GM19351 (cell line): ENCODE data around the gene PIAS4.

ENCODE experiments used
- ATAC-seq: cut with Tn5 transposase; IDR thresholded peaks from one replicate; pipeline ENCODE4 v1.9.1; 2021; ENCODE audit warnings: mild to moderate bottlenecking, moderate library complexity; ENCODE audit not compliant: unreplicated experiment

Gene PIAS4

DNA sequence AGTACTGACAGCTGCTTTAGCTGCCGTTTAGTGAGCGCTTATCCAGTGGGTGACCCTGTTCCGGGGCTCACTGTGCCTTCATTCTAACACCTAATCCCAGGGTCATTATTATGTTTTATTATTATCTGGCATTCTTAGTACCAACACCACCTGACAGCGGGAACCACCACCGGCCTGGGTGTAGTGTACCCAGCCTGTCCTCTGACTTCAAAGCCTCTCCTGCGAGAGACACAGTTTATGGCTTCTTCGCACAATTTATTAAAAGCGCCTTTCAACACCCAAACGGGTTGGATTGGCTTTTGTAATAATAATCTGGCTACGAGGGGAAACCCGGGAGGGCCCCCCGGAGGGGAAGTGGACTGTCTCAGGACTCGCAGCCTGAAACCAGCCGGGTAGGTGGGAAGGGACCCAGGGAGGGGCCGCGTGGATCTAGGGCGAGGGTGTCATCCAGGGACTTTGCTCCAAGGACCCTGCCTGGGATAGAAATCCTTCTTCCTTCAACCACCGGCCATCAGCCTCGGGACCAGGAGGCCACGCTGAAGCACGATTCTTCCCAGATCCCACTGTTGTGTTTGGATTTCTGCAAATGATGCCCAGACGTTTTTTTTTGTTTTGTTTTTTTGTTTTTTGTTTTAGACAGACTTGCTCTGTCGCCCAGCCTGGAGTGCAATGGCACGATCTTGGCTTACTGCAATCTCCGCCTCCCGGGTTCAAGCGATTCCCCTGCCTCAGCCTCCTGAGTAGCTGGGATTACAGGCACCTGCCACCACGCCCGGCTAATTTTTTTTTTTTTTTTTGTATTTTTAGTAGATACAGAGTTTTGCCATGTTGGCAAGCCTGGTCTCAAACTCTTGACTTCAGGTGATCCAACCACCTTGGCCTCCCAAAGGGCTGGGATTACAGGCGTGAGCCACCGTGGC is 60.8 kb downstream of the PIAS4 start:
- ATAC-seq = no peak

DNA sequence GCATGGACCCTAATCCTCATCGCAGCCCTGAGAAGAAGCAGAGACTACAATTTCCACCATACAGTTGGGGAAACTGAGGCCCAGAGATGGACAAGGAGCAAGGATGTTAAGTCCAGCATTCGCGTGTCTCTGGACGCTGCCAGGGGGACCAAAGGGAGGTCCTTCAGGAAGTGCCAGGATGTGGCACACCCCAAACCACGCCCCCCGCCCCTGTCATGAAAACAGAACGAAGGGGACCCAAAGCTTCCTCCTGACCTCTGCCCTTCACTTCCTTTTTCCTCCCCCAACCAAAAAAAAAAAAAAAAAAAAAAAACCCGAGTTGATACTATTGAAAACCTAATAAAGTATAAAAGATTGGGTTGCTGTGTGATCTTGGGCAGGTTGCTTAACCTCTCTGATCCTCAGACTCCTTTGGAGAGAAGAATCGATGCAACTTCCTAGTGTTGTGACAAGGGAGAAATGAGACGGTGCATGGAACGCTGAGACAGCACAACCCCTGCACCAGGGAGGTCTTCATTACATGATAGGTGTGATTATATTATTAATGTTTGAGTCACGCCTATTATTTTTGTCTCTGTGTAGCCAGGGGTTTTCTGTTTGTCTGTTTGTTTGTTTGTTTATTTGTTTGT is 61.9 kb downstream of the PIAS4 start:
- no peak for ATAC-seq

DNA sequence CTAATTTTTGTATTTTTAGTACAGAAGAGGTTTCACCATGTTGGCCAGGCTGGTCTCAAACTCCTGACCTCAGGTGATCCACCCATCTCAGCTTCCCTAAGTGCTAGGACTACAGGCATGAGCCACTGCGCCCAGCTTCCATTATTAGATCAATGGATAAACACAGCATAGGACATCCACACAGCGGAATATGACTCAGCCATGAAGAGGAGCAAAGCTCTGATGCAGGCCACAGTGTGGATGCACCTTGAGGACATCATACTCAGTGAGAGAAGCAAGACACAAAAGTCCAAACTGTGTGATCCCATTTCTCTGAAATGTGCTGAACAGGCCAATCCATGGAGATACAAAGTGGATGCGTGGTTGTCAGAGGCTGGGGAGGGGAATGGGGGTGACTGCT is 64.1 kb downstream of the PIAS4 start:
- no peak for ATAC-seq

DNA sequence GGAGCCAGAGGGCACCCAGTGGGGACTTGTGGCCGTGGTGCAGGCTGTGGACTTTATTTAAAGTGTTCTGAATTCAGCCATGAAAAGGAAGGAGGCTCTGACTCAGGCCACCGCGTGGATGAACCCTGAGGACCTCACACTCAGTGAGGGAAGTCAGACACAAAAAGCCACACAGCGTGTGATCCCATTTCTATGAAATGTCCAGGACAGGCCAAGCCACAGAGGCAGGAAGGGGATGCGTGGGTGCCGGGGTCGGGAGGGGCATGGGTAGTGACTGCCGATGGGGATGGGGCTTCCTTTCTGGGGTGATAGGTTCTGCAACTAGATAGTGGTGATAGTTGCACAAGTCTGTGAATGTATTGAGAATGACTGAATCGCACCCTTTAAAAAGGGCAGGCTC is 67.8 kb downstream of the PIAS4 start:
- ATAC-seq = no peak

DNA sequence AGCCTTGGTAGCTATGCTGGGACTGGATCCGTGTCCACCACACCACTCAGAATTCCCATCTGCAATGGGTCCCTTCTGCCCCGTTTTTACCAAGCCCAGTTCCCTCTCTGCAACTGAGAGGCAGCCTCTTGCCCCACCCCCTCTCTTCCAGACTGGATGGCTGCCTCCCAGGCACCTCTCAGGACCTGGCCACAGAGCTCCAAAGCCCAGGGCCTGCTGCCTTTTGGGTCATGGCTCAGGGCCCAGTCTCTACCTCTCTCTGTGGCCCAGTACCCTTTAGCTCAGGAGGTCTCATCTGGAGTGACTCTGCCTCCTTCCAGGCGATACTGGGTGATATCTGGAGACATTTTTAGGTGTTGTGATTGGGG is 69.5 kb downstream of the PIAS4 start:
- no peak for ATAC-seq

DNA sequence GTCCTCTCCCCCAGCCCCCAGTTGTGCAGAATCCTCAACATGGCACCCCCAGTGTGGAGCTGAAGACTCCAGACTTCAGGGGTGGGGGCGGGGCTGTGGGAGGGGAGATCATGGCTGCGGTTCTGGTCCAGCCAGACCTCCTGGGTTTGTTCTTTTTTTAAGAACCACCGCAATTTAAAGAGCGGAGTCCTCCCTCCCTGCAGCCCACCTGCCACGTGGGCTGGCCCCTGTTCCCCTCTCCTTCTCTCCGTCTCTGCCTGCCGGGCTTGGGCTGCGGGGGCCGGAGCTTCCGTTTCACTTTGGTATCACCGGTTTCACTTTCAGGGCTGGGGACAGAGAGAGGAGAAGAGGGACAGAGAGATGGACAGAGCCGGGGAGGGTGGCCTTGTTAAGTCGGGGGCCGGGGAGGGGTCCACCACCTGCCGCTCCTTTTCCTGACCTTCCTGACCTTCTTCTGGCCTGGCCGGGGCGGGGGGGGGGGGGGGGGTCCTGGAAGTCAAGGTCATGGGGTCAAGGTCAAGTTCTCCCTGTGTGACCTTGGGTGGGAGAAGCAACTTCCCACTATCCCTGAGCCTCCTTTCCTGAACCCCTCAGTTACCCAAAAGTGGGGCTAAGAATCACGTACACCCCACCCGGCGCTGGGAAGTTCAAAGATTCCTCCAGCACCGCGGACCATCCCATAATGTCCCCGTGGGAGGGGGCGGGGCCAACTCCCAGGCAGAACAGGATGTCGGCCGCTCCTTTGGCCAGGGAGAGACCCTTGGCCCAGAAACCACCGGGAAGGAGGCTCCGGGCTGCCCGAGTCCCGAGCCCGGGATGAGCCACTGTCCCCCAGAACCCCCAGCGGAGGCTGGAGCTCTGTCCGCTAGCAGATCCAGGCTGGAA is 70.5 kb downstream of the PIAS4 start:
- peak; percentile 50 for ATAC-seq

DNA sequence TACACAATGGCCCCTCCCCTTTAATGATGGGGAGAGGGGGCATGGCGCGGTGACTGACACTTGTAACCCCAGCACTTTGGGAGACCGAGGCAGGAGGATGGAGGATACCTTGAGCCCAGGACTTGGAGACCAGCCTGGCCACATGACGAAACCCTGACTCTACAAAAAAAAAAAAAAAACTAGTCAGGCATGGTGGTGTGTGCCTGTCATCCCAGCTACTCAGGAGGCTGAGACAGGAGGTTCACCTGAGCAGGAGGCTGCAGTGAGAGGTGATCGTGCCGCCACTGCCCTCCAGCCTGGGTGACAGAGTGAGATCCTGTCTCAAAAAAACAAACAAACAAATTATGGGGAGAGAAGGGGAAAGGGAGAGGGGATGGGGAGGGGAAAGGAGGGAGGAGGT is 72.9 kb downstream of the PIAS4 start:
- ATAC-seq = no peak

DNA sequence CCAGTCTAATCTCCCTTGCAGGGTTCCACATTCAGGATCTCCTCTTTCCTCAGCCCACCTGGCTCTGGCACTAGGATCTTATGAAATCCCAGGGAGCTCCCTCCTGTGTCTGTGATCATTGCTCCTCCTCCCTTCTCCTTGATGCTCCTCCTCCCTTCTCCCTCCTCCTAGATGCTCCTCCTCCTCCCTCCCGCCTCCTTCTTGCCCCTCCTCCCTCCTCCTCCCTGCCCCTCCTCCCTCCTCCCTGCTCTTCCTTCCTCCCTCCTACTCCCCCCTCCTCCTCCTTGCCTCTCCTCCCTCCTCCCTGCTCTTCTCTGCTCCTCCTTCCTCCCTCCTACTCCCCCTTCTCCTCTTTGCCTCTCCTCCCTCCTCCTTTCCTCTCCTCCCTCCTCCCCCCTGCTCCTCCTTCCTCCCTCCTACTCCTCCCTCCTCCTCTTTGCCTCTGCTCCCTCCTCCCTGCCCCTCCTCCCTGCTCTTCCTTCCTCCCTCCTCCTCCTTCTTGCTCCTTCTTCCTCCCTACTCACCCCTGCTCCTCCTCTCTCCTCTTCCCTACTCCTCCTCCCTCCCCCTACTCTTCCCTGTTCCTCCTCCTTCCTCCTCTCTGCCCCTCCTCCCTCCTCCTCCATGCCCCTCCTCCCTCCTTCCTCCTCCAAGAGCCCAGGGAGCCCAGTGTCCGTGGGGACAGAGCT is 74.0 kb downstream of the PIAS4 start:
- no peak for ATAC-seq

DNA sequence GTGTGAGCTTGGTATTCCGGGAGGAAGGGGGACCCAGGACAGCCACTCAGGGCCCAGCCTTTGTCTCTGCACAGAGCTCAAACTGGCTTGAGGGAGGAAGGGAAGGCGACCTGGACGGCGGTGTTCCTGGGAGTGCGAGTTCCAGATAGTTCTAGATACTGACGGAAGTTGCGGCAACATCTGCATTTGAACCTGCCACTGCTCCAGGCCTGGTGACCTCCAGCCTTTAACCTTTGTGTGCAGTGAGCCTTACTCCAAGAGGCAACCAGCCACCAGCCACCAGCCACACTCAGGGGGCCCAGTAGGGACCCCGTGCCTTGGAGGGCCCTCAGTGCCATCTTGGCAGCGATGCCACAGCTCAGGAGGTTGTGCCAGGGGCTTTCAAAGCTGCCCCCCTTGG is 74.6 kb downstream of the PIAS4 start:
- ATAC-seq = no peak

DNA sequence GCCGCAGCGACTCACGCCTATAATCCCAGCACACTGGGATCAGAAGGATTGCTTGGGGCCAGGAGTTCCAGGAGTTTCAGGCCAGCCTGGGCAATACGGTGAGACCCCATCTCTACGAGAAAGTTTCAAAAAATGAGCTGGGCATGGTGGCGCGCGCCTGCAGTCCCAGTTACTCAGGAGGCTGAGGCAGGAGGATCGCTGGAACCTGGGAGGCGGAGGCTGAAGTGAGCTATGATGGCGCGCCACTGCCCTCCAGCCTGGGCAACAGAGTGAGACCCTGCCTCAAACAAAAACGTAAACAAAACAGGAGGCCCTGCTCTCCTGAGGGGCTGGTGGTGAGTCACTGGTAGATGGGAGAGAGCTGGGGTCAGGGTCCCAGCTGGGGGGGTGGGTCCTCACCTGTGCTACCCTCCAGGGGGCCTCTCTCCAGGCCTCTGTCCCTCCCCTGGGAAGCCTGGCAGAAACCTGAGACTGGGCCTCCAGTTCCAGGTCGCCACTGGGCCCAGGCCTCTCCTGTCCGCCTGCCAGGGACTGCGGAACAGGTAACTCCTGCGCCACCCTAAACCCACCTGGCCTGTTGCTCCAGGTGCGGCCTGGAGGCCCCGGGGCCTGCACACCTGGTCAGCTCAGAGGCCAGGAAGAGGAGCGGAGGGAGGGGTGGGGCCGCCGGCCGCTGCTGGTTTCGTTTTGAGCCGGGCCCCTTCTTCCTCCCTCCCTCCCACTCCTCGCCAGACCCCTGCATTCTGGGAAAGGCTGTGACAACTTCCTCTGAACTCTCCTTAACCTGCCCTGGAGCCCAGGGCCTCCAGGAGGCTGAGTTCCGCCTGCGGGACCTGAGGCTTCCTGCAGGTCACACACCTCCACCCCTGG is 76.4 kb downstream of the PIAS4 start:
- ATAC-seq = no peak

DNA sequence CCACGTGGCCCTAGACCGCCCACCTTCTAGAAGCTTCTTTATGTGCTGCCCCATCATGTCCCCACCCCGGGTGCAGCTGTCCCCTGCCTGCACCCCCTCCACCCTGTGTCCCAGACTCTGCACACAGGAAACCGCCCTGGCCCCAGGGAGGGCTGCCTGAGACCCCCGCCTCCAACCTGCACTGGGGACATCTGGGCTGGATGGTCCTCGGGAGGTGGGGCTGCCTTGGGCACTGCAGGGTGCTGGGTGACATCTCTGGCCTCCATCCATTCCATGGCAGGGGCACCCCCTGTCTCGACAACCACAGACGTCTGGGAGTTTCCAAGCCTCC is 77.0 kb downstream of the PIAS4 start:
- ATAC-seq = no peak

DNA sequence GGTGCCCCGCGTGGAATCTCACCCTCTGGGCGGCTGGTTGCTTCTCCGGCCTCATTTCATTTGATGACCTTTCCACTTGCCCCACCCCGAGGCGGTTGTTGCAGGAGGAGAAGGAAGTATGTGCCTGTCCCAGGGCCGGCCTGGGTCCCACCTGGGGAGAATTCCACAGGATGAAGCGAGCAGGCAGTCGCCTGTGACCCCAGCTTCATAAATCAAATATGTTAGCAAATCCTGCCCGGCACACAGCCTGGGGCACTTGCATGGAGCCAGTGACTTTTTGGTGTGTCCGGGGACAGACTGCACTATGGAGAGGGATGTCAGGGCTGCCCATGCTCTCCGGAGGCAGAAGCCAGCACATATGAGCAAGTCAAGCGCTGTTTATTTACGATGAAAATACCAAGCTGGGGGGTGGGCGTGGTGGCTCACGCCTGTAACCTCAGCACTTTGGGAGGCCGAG is 78.9 kb downstream of the PIAS4 start:
- ATAC-seq = no peak

DNA sequence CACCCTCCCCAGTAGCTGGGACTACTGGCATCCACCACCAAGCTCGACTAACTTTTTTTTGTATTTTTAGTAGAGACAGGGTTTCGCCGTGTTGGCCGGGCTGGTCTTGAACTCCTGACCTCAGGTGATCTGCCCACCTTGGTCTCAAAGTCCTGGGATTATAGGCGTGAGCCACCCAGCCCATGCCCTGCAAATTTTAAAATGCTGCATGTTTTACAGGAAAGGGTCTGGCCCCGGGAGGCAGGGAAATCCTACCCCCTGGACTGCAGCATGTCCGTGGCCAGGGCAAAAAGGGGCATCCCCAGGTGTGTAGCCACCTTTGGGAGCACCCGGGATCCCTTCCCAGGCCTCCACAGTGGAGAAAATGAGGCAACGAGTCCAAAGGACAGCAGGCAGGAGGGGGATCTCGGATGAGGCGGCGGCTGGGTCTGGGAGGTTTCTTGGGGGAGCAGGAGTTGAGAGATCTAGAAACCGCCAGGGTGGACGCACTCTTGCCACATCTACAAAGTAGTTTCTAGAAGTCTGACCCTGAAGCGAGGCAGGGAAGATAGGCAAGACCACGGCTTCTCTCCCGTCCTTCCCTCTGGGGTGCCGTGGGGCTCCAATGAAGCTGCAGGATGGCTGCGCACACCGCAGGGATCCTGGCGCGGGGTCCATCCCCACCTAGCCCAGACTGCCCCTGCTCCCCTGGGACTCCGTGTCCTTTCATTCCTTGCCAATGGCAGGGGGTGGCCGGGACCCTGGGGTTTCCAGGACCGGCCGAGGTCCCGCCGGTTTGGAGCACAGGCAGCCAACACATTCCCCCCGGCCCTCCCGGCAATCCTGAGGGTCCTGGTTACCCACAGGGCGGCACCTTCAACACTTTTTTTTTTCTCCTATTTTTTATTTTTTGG is 80.5 kb downstream of the PIAS4 start:
- no peak for ATAC-seq

DNA sequence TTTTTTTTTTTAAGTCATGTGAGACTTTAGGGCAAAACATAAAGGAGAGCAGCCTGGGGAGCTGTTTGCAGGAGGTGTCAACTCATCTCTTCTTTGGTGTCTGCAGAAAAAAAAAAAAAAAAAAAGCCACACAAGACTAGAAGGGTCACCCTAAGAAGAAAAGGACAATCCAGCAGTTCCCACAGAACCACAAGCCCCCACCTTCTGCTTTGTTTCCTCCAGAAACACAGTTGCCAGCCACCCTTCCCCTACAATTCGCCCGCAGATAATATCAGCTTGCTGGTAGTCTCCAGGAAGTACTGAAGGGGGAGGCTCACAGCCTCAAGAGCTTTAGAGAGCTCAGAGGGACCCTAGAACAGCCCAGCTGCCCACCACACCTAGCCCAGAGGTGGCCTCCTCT is 81.4 kb downstream of the PIAS4 start:
- peak; percentile 20 for ATAC-seq
